A673 (cell line): Measurements from ENCODE around the gene PMM2.

ENCODE experiments used
- EZH2 ChIP-seq: fragments of 200-600 bp; sonication (generic); IDR thresholded peaks from 2 replicates; pipeline ENCODE4 v1.6.1; 2017; ENCODE audit warnings: borderline replicate concordance, low read depth, mild to moderate bottlenecking, mixed read lengths, antibody characterized with exemption, low read length; ENCODE audit not compliant: poor library complexity, severe bottlenecking
- TF ChIP-seq, protein P1 (sequence below): fragments of 300-800, 200-600 bp; sonication (generic); conservative IDR thresholded peaks from 2 replicates; pipeline ENCODE4 v1.5.1; 2017; ENCODE audit warnings: low read depth, mild to moderate bottlenecking, antibody characterized with exemption, low read length, moderate library complexity, mixed read lengths

DNA sequence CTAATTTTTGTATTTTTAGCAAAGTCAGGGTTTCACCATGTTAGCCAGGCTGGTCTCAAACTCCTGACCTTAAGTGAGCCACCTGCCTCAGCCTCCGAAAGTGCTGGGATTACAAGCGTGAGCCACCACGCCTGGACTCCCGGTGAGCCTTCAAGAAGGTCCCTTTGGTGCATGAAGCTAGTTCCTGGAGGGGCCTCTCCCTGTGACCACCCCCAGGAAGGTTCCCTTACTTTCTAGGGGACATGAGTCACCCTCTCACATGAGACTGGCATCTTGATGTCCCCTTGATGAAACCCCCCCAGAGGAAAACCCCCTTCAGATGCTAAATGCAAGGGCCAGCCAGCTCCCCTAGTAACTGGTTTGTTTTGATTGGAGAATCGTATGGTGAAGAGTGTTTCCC is 58.3 kb downstream of the PMM2 start:
- TF ChIP-seq, protein P1, sequence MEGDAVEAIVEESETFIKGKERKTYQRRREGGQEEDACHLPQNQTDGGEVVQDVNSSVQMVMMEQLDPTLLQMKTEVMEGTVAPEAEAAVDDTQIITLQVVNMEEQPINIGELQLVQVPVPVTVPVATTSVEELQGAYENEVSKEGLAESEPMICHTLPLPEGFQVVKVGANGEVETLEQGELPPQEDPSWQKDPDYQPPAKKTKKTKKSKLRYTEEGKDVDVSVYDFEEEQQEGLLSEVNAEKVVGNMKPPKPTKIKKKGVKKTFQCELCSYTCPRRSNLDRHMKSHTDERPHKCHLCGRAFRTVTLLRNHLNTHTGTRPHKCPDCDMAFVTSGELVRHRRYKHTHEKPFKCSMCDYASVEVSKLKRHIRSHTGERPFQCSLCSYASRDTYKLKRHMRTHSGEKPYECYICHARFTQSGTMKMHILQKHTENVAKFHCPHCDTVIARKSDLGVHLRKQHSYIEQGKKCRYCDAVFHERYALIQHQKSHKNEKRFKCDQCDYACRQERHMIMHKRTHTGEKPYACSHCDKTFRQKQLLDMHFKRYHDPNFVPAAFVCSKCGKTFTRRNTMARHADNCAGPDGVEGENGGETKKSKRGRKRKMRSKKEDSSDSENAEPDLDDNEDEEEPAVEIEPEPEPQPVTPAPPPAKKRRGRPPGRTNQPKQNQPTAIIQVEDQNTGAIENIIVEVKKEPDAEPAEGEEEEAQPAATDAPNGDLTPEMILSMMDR = no peak
- TF ChIP-seq EZH2 = no peak
